Measurements from ENCODE around the gene TEPSIN.
A peak's percentile ranks its signal among the peaks of the same experiment; 100 is the strongest.
"Not testable (repeated sequence)": the region's sequence is repeated elsewhere in the genome, so short reads cannot be mapped to it uniquely, and the experiment has no call there.

Gene TEPSIN

GRCh38 chr17:81234940-81235821, 3.7 kb downstream of the TEPSIN start:
- DNase-seq, result no peak

- no peak for DNase-seq
These were observed 4.4 kb downstream of the TEPSIN start for GRCh38 chr17:81234506-81234855.

- no peak for DNase-seq
These were observed 4.9 kb downstream of the TEPSIN start for GRCh38 chr17:81233811-81234505.

- no peak for DNase-seq
These were observed 5.5 kb downstream of the TEPSIN start for GRCh38 chr17:81233316-81233715.

GRCh38 chr17:81232616-81233241, 6.1 kb downstream of the TEPSIN start:
- DNase-seq, result no peak

- DNase-seq, result no peak
These were observed 6.9 kb downstream of the TEPSIN start for GRCh38 chr17:81231766-81232581.

GRCh38 chr17:81231121-81231645, 7.7 kb downstream of the TEPSIN start:
- no peak for DNase-seq

GRCh38 chr17:81230043-81230820, 8.6 kb downstream of the TEPSIN start:
- DNase-seq, result no peak

GRCh38 chr17:81229666-81229920, 9.3 kb downstream of the TEPSIN start:
- DNase-seq, result no peak

- no peak for DNase-seq
These were observed 9.8 kb downstream of the TEPSIN start for GRCh38 chr17:81228834-81229665.

GRCh38 chr17:81228420-81228819, 10.4 kb downstream of the TEPSIN start:
- no peak for DNase-seq

- not testable (repeated sequence) for DNase-seq
These were observed 11.2 kb downstream of the TEPSIN start for GRCh38 chr17:81227630-81228029.

GRCh38 chr17:81223762-81224130, 15.1 kb downstream of the TEPSIN start:
- DNase-seq, result peak; percentile 63

GRCh38 chr17:81222906-81223761, 15.7 kb downstream of the TEPSIN start, which contains the start of gene CEP131:
Gene CEP131, minus strand, starts transcription at chr17:81222965. Its CDS starts 2,909 bp downstream, at chr17:81220056.
- DNase-seq, result peak; percentile 100

- no peak for DNase-seq
These were observed 16.3 kb downstream of the TEPSIN start for GRCh38 chr17:81222620-81222905.

- DNase-seq, result no peak
These were observed 16.8 kb downstream of the TEPSIN start for GRCh38 chr17:81221842-81222619.

- no peak for DNase-seq
These were observed 17.4 kb downstream of the TEPSIN start for GRCh38 chr17:81221371-81221841.

- no peak for DNase-seq
These were observed 19.2 kb downstream of the TEPSIN start for GRCh38 chr17:81219476-81220180.

- no peak for DNase-seq
These were observed 19.9 kb downstream of the TEPSIN start for GRCh38 chr17:81218991-81219390.

Measured in NCI-H774 (cell line).